HG02588 (cell line): ENCODE measurements around the gene REM2.
"Not testable (repeated sequence)": the region's sequence is repeated elsewhere in the genome, so short reads cannot be mapped to it uniquely, and the experiment has no call there.

Experiments used
- ATAC-seq: cut with Tn5 transposase; IDR thresholded peaks from one replicate; pipeline ENCODE4 v1.9.1; 2021; ENCODE audit warnings: mild to moderate bottlenecking, moderate library complexity; ENCODE audit not compliant: unreplicated experiment

REM2 gene

GRCh38 chr14:22847661-22848341 lies 35.2 kb upstream of the REM2 start:
- ATAC-seq = no peak

DNA sequence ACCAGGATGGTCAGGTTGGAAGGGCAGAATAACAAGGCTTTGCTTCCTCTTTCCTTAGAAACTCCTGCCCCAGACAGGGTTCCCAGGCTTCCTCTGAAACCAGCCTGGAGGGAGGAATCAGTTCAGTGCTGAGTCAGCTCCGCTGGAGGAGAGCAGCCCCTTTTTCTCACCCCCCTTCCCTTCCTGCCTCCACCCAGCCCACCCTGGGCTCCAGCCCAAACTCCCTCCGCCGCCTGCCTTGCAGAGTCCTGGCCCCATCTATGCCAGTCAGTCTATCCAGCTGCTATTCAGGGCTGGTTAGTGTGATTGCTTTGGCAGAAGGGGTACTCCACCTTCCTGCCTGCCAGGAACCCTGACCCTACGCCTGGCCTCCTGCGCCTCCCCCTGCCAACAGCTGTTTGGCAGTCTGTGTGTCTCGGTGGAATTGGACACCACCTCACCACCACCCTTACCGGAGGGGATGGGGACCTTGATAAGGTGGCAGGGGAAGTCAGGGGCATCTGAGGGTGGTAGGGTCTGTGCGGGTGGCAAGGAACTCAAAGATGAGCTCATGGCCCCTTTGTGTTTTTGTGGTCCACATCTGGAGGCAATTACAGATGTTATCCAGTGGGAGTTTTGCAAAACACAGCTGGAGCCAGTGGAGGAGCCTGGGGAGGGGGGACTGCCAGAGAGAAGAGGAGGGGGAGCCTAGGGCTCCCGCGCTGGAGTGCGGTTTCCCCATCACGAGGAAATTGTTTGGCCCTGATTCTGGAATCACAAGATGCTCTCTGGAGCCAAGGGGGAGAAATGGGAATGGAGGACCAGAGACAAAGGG lies 34.5 kb upstream of the REM2 start:
- no peak for ATAC-seq

- no peak for ATAC-seq
Observed at GRCh38 chr14:22849212-22849819, 33.7 kb upstream of the REM2 start.

DNA sequence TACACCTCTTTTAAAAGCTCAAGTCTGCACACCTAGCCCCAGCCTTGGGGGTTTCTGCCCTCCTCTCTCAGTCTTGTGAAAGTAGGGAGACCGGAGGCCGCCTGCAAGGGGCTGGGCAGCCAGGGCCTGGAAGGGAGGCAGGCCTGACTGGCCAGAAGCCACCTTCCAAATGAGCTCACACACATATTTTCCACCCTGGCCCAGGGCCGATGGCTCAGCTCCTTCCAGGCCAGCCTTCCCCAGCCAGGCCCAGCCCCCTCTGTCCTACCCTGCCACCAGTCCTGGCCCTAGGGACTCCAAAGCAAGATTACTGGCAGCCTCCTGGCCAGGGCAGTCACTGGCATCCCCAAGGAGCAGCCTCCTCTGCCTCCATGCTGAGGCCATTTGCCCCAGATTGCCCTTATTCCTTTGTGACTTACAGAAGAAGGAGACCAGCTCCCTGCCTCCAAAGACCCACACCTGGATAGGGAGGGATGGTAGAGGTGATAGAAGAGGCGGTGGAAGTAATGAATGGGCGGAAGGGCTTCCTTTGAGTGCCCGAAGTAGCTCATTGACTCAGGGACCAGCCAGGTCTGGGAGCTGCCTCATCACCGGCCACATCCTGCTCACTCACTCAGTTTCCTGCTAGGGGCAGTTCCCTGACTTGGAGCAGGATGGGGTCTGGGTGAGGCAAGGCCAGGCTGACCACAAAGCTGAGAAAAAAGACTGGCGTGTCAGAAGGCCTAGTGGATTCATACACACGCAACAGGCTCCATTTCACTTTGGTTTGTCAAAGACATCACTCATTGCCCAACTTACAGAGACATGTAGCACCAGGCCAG lies 31.9 kb upstream of the REM2 start:
- no peak for ATAC-seq

DNA sequence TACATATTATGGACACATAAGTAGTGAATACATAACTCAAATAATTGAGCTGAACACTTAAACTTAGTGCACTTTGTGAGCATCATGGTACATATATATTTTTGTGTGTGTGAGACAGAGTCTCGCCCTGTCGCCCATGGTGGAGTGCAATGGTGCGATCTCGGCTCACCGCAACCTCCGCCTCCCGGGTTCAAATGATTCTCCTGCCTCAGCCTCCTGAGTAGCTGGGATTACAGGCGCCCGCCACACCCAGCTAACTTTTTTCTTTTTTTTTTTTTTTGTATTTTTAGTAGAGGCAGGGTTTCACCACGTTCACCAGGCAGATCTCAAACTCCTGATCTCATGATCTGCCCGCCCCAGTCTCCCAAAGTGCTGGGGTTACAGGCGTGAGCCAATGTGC lies 30.8 kb upstream of the REM2 start:
- not testable (repeated sequence) for ATAC-seq

- no peak for ATAC-seq
Observed at GRCh38 chr14:22852599-22852939, 30.5 kb upstream of the REM2 start.

DNA sequence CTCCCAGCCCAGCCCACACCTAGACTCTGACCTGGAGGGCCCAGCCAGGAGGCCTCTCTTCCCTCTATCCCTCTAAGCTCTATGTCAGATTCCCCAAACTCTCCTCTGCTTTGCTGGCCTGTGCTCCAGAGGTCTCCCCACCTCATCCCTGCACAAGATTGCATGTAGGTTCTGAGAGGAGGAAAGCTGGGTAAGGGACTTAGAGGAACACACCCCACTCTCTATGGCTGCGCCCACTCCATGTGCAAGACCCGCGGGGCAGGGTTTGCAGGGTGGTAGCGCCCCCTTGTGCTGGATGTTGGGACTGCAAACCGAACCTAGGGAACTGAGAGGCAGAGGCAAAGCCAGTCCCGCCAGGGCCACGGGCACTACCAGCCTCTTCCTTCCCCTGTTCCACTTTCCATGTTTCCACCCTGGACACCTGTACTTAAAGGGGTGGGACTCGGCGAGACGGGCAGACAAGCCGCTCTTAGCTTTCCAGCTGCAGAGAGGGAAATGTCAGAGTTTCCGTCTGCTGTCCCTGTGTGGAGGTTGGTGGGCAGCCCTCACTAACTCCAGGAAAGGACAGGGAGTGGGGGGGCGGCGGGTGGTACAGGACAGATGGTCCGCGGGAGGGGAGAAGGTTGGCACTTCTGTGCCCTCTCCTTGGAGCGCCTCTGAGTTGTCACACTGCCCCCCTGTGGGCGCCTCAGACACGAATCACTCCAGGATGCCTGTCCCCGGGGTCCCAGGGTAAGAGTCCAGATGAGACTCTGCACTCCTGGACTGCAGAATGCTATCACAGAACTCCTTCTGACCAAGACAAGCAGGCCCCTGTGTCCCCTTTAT lies 29.9 kb upstream of the REM2 start:
- ATAC-seq = peak; percentile 67

- not testable (repeated sequence) for ATAC-seq
Observed at GRCh38 chr14:22854296-22854695, 28.7 kb upstream of the REM2 start.

DNA sequence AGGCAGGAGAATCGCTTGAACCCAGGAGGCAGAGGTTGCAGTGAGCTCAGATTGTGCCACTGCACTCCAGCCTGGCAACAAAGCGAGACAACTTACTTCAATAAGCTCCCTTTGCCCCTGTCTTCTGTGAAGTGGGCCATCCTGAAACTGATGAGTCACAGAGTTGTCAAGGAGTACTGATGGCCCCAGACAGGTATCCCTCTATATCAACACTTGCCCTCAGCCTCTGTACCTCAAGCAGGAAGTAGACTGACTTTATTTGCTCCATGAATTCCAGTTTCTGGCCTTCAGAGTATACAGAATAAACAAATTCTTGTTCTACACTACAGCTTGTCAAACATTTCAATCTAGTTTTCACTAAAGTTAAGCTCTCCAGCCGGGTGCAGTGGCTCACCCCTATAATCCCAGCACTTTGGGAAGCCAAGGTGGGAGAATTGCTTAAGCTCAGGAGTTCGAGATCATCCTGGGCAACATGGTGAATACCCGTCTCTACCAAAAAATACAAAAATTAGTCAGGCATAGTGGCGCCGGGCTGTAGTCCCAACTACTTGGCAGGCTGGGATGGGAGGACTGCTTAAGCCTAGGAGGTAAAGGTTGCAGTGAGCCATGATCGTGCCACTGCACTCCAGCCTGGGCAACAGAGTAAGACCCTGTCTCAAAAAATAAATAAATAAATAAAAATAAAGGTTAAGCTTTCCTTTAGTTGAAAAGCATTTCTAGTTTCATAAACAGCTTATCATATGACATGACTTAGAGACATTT lies 27.9 kb upstream of the REM2 start:
- no peak for ATAC-seq

DNA sequence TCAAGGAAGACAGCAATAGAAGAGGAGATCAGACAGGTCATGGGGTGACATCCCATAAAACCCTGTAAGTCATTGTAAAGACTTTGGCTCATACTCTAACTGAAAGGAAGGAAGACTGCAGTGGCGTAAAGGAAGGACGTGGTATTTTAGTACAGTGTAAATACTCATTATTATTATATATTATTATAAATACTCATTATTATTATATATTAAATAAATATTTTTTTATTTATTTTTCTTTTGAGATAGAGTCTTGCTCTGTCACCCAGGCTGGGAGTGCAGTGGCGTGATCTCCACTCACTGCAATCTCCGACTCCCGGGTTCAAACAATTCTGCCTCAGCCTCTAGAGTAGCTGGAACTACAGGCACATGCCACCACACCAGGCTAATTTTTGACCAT lies 26.6 kb upstream of the REM2 start:
- no peak for ATAC-seq

GRCh38 chr14:22860377-22860776 lies 22.6 kb upstream of the REM2 start:
- not testable (repeated sequence) for ATAC-seq

DNA sequence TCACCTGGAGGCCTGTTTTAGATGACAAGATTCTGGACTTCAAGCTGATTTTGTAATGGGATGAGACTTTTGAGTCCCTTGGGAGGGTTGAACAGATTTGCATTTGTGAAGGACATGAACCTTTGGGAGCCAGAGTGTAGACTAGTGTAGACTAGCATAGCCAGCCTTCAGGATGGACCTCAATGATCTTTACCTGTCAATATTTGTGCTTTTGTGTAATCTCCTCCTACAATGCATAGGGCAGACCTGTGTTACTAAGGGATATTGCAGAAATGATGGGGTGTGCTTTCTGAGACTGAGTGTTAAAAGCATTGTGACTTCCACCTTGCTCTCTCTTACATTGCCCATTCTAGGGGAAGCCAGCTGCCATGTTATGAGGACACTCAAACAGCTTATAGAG lies 21.4 kb upstream of the REM2 start:
- no peak for ATAC-seq

DNA sequence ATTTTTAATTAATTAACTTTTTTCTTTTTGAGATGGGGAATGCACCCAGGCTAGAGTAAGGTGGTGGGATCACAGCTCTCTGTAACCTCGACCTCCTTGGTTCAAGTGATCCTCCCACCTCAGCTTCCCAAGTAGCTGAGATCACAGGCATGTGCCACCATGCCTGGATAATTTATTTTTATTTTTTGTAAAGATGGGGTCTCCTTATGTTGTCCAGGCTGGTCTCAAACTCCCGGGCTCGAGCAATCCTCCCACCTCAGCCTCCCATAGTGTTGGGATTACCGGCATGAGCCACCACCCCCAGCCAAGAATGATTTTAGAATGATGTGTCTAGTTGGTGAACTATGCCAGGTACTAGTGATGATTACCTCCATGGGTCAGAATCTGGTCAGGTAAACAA lies 18.0 kb upstream of the REM2 start:
- ATAC-seq = no peak

- no peak for ATAC-seq
Observed at GRCh38 chr14:22865424-22866405, 17.3 kb upstream of the REM2 start.

DNA sequence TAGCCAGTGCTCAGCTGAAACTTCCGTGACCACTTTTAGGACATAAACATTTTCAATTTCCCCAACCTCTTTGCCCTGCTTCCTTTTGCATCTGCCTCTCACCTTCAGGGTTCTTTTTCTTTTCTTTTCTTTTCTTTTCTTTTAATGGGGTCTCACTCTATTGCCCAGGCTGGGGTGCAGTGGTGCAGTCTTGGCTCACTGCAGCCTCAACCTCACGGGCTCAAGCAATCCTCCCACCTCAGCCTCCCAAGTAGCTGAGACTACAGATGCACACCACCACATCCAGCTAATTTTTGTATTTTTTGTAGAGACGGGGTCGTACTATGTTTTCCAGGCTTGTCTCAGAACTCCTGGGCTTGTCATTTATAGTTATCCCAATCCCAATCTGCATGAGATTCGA lies 16.1 kb upstream of the REM2 start:
- no peak for ATAC-seq

DNA sequence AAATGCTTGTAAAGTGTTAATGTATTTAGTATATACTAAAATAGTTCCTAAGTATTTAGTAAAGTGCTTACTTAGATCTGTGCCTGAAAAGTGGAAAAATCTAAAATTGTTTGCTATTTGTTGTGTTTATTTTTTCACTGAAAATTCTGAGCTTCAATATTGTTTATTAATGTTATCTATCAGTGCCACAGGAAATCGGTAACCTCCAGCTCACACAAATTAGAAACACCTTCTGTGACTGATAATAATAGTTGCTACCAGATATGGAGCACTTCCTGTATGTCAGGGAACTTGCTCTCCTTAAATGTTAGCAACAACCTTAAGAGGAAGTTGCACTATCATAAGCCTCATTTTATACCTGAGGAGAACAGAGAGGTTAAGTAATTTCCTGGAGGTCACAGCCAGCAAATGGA lies 12.2 kb upstream of the REM2 start:
- ATAC-seq = peak; percentile 30

DNA sequence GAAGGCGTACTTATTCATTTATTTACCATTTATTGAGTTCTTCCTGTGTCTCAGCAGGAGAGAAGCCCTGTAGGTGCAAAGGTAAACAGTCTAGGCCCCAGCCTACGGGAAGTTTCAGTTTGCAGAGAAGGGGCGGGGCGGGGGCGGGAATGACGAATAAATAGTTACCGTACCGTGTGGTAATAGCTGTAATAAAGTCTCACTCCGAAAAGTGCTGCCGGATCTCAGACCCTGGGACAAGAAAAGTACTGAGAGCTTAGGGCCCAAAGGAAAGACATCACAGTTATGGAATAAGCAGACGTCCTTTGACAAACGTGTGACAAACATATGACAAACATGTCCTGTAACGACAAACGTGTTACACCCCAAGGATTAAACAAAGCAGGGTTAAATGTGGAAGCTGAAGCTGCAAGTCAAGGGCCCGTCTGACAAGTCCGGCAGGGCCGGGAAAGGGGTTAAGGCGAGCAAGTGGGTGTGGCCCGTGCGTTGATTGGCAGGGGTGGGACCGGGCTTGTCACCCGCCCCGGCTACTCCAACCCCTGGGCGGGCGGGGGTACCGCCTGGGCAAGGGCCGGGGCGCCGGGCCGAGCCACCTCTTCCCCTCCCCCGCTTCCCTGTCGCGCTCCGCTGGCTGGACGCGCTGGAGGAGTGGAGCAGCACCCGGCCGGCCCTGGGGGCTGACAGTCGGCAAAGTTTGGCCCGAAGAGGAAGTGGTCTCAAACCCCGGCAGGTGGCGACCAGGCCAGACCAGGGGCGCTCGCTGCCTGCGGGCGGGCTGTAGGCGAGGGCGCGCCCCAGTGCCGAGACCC lies 11.6 kb upstream of the REM2 start, which contains the start of gene LRP10:
TSS of gene LRP10 (plus strand) at position 517 of the 809 bp plus-strand sequence. CDS start 564 bp downstream, outside the sequence.
- peak; percentile 86 for ATAC-seq
